ENCODE results near the gene LYZL4.

GRCh38 chr3:42398080-42398479 is 12.3 kb downstream of the LYZL4 start:
- TF ChIP-seq CTCF (conservative IDR thresholded peaks at IDR 0.05; ENCODE audit: low read depth, low read length) (no peak), EZH2phosphoT487 (IDR thresholded peaks at IDR 0.05; ENCODE audit: borderline replicate concordance, low read length) (no peak)
